ENCODE results near the gene PLET1. TPM values are rescaled to one million over a fixed set of nuclear protein-coding genes. Genes with fewer than 3 reads are reported as not detected.

Gene PLET1
- total RNA-seq, 1 experiment from 2014 or later, result not detected

DNA sequence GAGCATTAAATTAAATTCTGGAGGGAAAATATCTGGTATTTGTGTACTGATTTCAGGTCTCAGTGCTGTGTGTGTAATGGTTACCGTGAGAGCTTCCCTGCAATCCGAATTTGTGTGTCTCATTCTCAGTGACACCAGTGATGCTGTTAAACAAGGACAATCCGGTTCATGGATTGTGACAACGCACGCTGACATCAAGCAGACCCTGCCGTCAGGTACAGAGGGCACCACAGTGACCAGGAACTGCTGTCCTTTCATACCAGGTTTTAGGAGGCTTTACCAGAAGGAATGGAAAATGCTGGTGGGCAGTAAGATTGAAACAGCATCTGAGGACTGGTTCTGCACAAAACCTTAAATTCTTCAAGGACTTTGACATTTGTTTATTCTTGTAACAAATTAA is 30.5 kb upstream of the PLET1 start:
- no peak overlapping the region for H2AFZ ChIP-seq (ENCODE audit: low read length)
- no peaks in the 10 kb centered on the region for H3K9me3 ChIP-seq (ENCODE audit: control insufficient read depth, low read depth, low read length)
- no peak overlapping the region for H3K18ac ChIP-seq (ENCODE audit: insufficient read length, low read depth, low read length)
- WGBS (ENCODE audit: extremely low coverage, insufficient read length, low lambda C conversion rate), result no CpG with 5 or more reads among the region's 6 CpGs
- no peak overlapping the region for H4K91ac ChIP-seq (ENCODE audit: insufficient read length, low read depth, low read length)
- 0 out of 5 replicates have a peak overlapping the region, but pooled peaks of 1 of the 2 experiments have one; percentile 7 for H3K4me3 Mint-ChIP-seq
- no peak overlapping the region for H2BK12ac ChIP-seq (ENCODE audit: insufficient read length, low read depth, low read length)
- H2BK120ac ChIP-seq (ENCODE audit: low read depth, low read length, poor library complexity, severe bottlenecking), result no peak overlapping the region
- no peaks in the 10 kb centered on the region for H3K36me3 Mint-ChIP-seq (ENCODE audit: insufficient read depth in 1 of 3, low read depth in 3 of 3)
- no peak overlapping the region for H3K4me2 ChIP-seq (ENCODE audit: insufficient read depth, insufficient read length, low read length)
- H3K27me3 Mint-ChIP-seq (ENCODE audit: low read depth), result peaks cover 31% of the 10 kb centered on the region
- H2BK20ac ChIP-seq (ENCODE audit: low read depth, low read length, poor library complexity, severe bottlenecking), result no peak overlapping the region
- no peaks in the 10 kb centered on the region; the same call in 1 of the 2 replicates for H3K27me3 ChIP-seq (ENCODE audit: insufficient read depth, low read length)
- no peak for DNase-seq
- no peak overlapping the region for H3K14ac ChIP-seq (ENCODE audit: insufficient read depth, low read length)
- H4K8ac ChIP-seq (replicated peaks; ENCODE audit: insufficient read length, low read depth, low read length), result no peak overlapping the region
- no peak overlapping the region for H2AK5ac ChIP-seq (ENCODE audit: insufficient read length, low read length)
- H3K27ac ChIP-seq (ENCODE audit: insufficient read length, low read depth, low read length), result no peak overlapping the region
- 0 out of 2 replicates have a peak, but pooled peaks cover 2% of the 10 kb centered on the region for H3K4me1 ChIP-seq (ENCODE audit: insufficient read depth, low read length)
- no peak overlapping the region for H3K56ac ChIP-seq (ENCODE audit: insufficient read length, low read depth, low read length)
- no peak overlapping the region for H3K27ac Mint-ChIP-seq
- no peak for TF ChIP-seq CTCF (conservative IDR thresholded peaks at IDR 0.05)
- no peak overlapping the region for H3K4ac ChIP-seq (ENCODE audit: low read depth, low read length)
- H3K23me2 ChIP-seq (ENCODE audit: insufficient read length, low read depth, low read length, poor library complexity, severe bottlenecking), result peaks cover 3% of the 10 kb centered on the region
- no peak overlapping the region for H3T11ph ChIP-seq (ENCODE audit: low read length)
- H3K9me3 Mint-ChIP-seq, result no peaks in the 10 kb centered on the region
- H2BK5ac ChIP-seq (ENCODE audit: insufficient read length, low read length), result no peak overlapping the region
- no peak overlapping the region for H4K5ac ChIP-seq (ENCODE audit: insufficient read length, low read depth, low read length)
- no peak overlapping the region for H2BK15ac ChIP-seq (ENCODE audit: low read depth, low read length)
- no peaks in the 10 kb centered on the region for H4K20me1 ChIP-seq (ENCODE audit: control insufficient read depth, insufficient read depth, insufficient read length)
- no peak overlapping the region for H3K9ac ChIP-seq (ENCODE audit: extremely low read depth, insufficient read length, low read length)
- no peak overlapping the region for H3K23ac ChIP-seq (ENCODE audit: insufficient read length, low read depth, low read length)
- peaks cover 7 to 9% of the 10 kb centered on the region in 2 experiments for H3K4me1 Mint-ChIP-seq
- no peaks in the 10 kb centered on the region for H3K79me2 ChIP-seq (ENCODE audit: insufficient read depth, low read length)
- no peaks in the 10 kb centered on the region for H3K79me1 ChIP-seq (ENCODE audit: insufficient read depth, low read depth, low read length, poor library complexity, severe bottlenecking)
